K562 (cell line): ENCODE data around the gene NEURL4.
"Not testable (repeated sequence)": the region's sequence is repeated elsewhere in the genome, so short reads cannot be mapped to it uniquely, and the experiment has no call there.

Experiments used
- ADNP ChIP-seq: fragments of 200-800 bp; sonication (Bioruptor generic); IDR thresholded peaks from 2 replicates; pipeline ENCODE4 v1.6.1; 2016; ENCODE audit warnings: missing genetic modification characterization, missing compliant biosample characterization
- BHLHE40 ChIP-seq: IDR thresholded peaks from 2 replicates; pipeline ENCODE4 v1.6.1; 2011; ENCODE audit warnings: low read length, improper control_type of control experiment
- CBX2 ChIP-seq: fragments of 200-600 bp; sonication (generic); IDR thresholded peaks from one replicate; pipeline ENCODE4 v1.6.1; 2012; ENCODE audit warnings: mild to moderate bottlenecking, low read length, inconsistent platforms; ENCODE audit not compliant: insufficient read depth, poor library complexity, severe bottlenecking
- LEF1 ChIP-seq: fragments of 450-650 bp; IDR thresholded peaks from 2 replicates; pipeline ENCODE4 v1.6.1; 2016; ENCODE audit warnings: mild to moderate bottlenecking
- MAZ ChIP-seq, 2 experiments: fragments of 450-650 bp in 1 of 2; sonication (generic) in 1 of 2; formaldehyde crosslinking; IDR thresholded peaks in 1 of 2; conservative IDR thresholded peaks in 1 of 2; 2 replicates each; pipeline versions ENCODE4 v1.4.0 to v1.5.0; 2020; ENCODE audit warnings: mild to moderate bottlenecking in 1 of 2, missing genetic modification reagents in 1 of 2
- NBN ChIP-seq: fragments of 450-650 bp; IDR thresholded peaks from 2 replicates; pipeline ENCODE4 v1.6.1; 2016; ENCODE audit warnings: low read depth, mild to moderate bottlenecking
- NFIC ChIP-seq: fragments of 450-650 bp; IDR thresholded peaks from 2 replicates; pipeline ENCODE4 v1.6.1; 2017; ENCODE audit warnings: mild to moderate bottlenecking, inconsistent platforms
- POLR2A ChIP-seq: fragments of 450-650 bp; conservative IDR thresholded peaks from 2 replicates; pipeline ENCODE4 v1.6.1; 2016
- ZFX ChIP-seq: sonication (generic); formaldehyde crosslinking; IDR thresholded peaks from 2 replicates; pipeline ENCODE4 v1.8.0; 2022; ENCODE audit warnings: mild to moderate bottlenecking, missing genetic modification reagents, moderate library complexity
- ZNF445 ChIP-seq: fragments of 250-450 bp; sonication (Bioruptor Pico); IDR thresholded peaks from 2 replicates; pipeline ENCODE4 v1.4.0; 2020; ENCODE audit warnings: low read depth, mild to moderate bottlenecking, moderate library complexity
- TF ChIP-seq, protein P1 (sequence below), 3 experiments: IDR thresholded peaks in 2 of 3; conservative IDR thresholded peaks in 1 of 3; 2 replicates each; pipeline ENCODE4 v1.5.1; 2011 to 2012; ENCODE audit warnings: low read length in 3 of 3, mild to moderate bottlenecking in 3 of 3, control low read depth in 2 of 3, improper control_type of control experiment in 1 of 3, inconsistent platforms in 1 of 3, low read depth in 1 of 3, mixed read lengths in 1 of 3, moderate library complexity in 1 of 3; ENCODE audit not compliant: insufficient read depth in 2 of 3
- TF ChIP-seq, protein P2 (sequence below), 2 experiments: fragments of 450-650 bp; formaldehyde crosslinking in 1 of 2; IDR thresholded peaks; 2 replicates each; pipeline versions ENCODE4 v1.4.0 to v1.6.1; 2014 to 2020; ENCODE audit warnings: mild to moderate bottlenecking in 2 of 2, borderline replicate concordance in 1 of 2, low read depth in 1 of 2
- TF ChIP-seq, protein P3 (sequence below): sonication (generic); formaldehyde crosslinking; IDR thresholded peaks from 2 replicates; pipeline ENCODE4 v1.8.0; 2022; ENCODE audit warnings: mild to moderate bottlenecking, low read depth, missing genetic modification reagents

DNA sequence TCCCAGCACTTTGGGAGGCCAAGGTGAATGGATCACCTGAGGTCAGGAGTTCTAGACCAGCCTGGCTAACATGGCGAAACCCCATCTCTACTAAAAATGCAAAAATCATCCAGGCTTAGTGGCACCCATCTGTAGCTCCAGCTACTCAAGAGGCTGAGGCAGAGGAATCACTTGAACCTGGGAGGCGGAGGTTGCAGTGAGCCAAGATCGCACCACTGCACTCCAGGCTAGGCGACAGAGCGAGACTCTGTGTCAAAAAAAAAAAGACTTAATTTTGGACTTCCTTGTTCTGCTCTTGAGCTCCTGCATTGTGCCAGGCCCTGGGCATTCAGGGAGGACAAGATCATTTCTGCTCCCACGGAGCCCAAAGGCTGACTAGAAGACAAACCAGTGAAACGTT is 8.5 kb upstream of the NEURL4 start:
- TF ChIP-seq ZFX (CRISPR knock-in tag); NBN; BHLHE40; CBX2; POLR2A; NFIC; LEF1; ZNF445 (CRISPR knock-in tag); MAZ (CRISPR knock-in tag; conservative IDR thresholded peaks at IDR 0.05 in 1 of 2, IDR thresholded peaks at IDR 0.05 in 1 of 2); ADNP: not testable (repeated sequence)
- TF ChIP-seq, protein P1, sequence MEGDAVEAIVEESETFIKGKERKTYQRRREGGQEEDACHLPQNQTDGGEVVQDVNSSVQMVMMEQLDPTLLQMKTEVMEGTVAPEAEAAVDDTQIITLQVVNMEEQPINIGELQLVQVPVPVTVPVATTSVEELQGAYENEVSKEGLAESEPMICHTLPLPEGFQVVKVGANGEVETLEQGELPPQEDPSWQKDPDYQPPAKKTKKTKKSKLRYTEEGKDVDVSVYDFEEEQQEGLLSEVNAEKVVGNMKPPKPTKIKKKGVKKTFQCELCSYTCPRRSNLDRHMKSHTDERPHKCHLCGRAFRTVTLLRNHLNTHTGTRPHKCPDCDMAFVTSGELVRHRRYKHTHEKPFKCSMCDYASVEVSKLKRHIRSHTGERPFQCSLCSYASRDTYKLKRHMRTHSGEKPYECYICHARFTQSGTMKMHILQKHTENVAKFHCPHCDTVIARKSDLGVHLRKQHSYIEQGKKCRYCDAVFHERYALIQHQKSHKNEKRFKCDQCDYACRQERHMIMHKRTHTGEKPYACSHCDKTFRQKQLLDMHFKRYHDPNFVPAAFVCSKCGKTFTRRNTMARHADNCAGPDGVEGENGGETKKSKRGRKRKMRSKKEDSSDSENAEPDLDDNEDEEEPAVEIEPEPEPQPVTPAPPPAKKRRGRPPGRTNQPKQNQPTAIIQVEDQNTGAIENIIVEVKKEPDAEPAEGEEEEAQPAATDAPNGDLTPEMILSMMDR (IDR thresholded peaks at IDR 0.05 in 2 of 3, conservative IDR thresholded peaks at IDR 0.05 in 1 of 3; ENCODE audit: insufficient read depth in 2 of 3, low read depth in 1 of 3, low read length in 3 of 3) = not testable (repeated sequence)
- TF ChIP-seq, protein P2, sequence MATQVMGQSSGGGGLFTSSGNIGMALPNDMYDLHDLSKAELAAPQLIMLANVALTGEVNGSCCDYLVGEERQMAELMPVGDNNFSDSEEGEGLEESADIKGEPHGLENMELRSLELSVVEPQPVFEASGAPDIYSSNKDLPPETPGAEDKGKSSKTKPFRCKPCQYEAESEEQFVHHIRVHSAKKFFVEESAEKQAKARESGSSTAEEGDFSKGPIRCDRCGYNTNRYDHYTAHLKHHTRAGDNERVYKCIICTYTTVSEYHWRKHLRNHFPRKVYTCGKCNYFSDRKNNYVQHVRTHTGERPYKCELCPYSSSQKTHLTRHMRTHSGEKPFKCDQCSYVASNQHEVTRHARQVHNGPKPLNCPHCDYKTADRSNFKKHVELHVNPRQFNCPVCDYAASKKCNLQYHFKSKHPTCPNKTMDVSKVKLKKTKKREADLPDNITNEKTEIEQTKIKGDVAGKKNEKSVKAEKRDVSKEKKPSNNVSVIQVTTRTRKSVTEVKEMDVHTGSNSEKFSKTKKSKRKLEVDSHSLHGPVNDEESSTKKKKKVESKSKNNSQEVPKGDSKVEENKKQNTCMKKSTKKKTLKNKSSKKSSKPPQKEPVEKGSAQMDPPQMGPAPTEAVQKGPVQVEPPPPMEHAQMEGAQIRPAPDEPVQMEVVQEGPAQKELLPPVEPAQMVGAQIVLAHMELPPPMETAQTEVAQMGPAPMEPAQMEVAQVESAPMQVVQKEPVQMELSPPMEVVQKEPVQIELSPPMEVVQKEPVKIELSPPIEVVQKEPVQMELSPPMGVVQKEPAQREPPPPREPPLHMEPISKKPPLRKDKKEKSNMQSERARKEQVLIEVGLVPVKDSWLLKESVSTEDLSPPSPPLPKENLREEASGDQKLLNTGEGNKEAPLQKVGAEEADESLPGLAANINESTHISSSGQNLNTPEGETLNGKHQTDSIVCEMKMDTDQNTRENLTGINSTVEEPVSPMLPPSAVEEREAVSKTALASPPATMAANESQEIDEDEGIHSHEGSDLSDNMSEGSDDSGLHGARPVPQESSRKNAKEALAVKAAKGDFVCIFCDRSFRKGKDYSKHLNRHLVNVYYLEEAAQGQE (IDR thresholded peaks at IDR 0.05; ENCODE audit: borderline replicate concordance) = not testable (repeated sequence)
- TF ChIP-seq, protein P2 (CRISPR knock-in tag; IDR thresholded peaks at IDR 0.05; ENCODE audit: low read depth) = not testable (repeated sequence)
- TF ChIP-seq, protein P3, sequence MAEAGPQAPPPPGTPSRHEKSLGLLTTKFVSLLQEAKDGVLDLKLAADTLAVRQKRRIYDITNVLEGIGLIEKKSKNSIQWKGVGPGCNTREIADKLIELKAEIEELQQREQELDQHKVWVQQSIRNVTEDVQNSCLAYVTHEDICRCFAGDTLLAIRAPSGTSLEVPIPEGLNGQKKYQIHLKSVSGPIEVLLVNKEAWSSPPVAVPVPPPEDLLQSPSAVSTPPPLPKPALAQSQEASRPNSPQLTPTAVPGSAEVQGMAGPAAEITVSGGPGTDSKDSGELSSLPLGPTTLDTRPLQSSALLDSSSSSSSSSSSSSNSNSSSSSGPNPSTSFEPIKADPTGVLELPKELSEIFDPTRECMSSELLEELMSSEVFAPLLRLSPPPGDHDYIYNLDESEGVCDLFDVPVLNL = not testable (repeated sequence)
